Measurements from ENCODE around the gene LRRC8B. TPM values are rescaled to one million over a fixed set of nuclear protein-coding genes. Genes with fewer than 3 reads are reported as not detected.

Gene LRRC8B
- total and polyA plus RNA-seq, 9 of the 15 experiments (the other 6 are each of a cell fraction or from before 2014, with no cell fraction given) = 4.3 to 43.7 (median 14.4) TPM

- TF ChIP-seq FOXA3 (CRISPR knock-in tag; conservative IDR thresholded peaks at IDR 0.05 in 1 of 2, IDR thresholded peaks at IDR 0.05 in 1 of 2) = peak in 1 of 2 experiments; percentile 84; a peak in 1 of 4 replicates
- no peak for TF ChIP-seq ZNF699 (CRISPR knock-in tag; IDR thresholded peaks at IDR 0.05; ENCODE audit: insufficient replicate concordance)
- no peak for TF ChIP-seq ZNF197 (CRISPR knock-in tag; IDR thresholded peaks at IDR 0.05; ENCODE audit: low read depth)
- TF ChIP-seq ILK (tag; IDR thresholded peaks at IDR 0.05; ENCODE audit: borderline replicate concordance, low read depth) = no peak
- TF ChIP-seq BRF1 (IDR thresholded peaks at IDR 0.05; ENCODE audit: borderline replicate concordance, extremely low read depth, insufficient read length) = no peak
- TF ChIP-seq PHB (CRISPR knock-in tag; IDR thresholded peaks at IDR 0.05) = peak; percentile 36; the same call in 1 of the 2 replicates
- TF ChIP-seq, protein P1, sequence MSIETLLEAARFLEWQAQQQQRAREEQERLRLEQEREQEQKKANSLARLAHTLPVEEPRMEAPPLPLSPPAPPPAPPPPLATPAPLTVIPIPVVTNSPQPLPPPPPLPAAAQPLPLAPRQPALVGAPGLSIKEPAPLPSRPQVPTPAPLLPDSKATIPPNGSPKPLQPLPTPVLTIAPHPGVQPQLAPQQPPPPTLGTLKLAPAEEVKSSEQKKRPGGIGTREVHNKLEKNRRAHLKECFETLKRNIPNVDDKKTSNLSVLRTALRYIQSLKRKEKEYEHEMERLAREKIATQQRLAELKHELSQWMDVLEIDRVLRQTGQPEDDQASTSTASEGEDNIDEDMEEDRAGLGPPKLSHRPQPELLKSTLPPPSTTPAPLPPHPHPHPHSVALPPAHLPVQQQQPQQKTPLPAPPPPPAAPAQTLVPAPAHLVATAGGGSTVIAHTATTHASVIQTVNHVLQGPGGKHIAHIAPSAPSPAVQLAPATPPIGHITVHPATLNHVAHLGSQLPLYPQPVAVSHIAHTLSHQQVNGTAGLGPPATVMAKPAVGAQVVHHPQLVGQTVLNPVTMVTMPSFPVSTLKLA (conservative IDR thresholded peaks at IDR 0.05) = peak; percentile 74 to 87
- peak; percentile 82; the same call in 1 of the 2 replicates for TF ChIP-seq BRD4 (IDR thresholded peaks at IDR 0.05)
- peak in 1 of 2 experiments; percentile 94; a peak in 2 of 3 replicates for TF ChIP-seq CBX3 (IDR thresholded peaks at IDR 0.05; ENCODE audit: borderline replicate concordance in 1 of 2, low read length in 2 of 2)
- TF ChIP-seq ZC3H4 (CRISPR knock-in tag; IDR thresholded peaks at IDR 0.05; ENCODE audit: borderline replicate concordance) = peak; percentile 72; the same call in 1 of the 2 replicates
- no peak for TF ChIP-seq RBM34 (IDR thresholded peaks at IDR 0.05; ENCODE audit: borderline replicate concordance, insufficient read depth, low read length)
- 0 out of 2 replicates have a peak, but pooled peaks have one; percentile 62 for TF ChIP-seq ZNF57 (CRISPR knock-in tag; IDR thresholded peaks at IDR 0.05)
- TF ChIP-seq, protein P2, sequence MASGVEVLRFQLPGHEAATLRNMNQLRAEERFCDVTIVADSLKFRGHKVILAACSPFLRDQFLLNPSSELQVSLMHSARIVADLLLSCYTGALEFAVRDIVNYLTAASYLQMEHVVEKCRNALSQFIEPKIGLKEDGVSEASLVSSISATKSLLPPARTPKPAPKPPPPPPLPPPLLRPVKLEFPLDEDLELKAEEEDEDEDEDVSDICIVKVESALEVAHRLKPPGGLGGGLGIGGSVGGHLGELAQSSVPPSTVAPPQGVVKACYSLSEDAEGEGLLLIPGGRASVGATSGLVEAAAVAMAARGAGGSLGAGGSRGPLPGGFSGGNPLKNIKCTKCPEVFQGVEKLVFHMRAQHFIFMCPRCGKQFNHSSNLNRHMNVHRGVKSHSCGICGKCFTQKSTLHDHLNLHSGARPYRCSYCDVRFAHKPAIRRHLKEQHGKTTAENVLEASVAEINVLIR (CRISPR knock-in tag; IDR thresholded peaks at IDR 0.05) = peak; percentile 72; the same call in 1 of the 2 replicates
- 0 out of 2 replicates have a peak, but pooled peaks have one; percentile 33 for TF ChIP-seq SRSF3 (IDR thresholded peaks at IDR 0.05; ENCODE audit: insufficient read depth, low read length)
- peak; percentile 54 for TF ChIP-seq SMARCE1 (IDR thresholded peaks at IDR 0.05)
- TF ChIP-seq CBFA2T2 (conservative IDR thresholded peaks at IDR 0.05) = no peak
- TF ChIP-seq ZNF511 (CRISPR knock-in tag; IDR thresholded peaks at IDR 0.05) = peak; percentile 33
- TF ChIP-seq ZNF589 (CRISPR knock-in tag; IDR thresholded peaks at IDR 0.05; ENCODE audit: low read depth) = no peak; the same call in 1 of the 2 replicates
- TF ChIP-seq NR2C1 (IDR thresholded peaks at IDR 0.05) = no peak
- no peak for TF ChIP-seq NR2C1 (tag; IDR thresholded peaks at IDR 0.05)
- TF ChIP-seq ZNF347 (CRISPR knock-in tag; IDR thresholded peaks at IDR 0.05; ENCODE audit: low read depth) = no peak
- TF ChIP-seq THRAP3 (IDR thresholded peaks at IDR 0.05; ENCODE audit: borderline replicate concordance) = no peak
- TF ChIP-seq, protein P3, sequence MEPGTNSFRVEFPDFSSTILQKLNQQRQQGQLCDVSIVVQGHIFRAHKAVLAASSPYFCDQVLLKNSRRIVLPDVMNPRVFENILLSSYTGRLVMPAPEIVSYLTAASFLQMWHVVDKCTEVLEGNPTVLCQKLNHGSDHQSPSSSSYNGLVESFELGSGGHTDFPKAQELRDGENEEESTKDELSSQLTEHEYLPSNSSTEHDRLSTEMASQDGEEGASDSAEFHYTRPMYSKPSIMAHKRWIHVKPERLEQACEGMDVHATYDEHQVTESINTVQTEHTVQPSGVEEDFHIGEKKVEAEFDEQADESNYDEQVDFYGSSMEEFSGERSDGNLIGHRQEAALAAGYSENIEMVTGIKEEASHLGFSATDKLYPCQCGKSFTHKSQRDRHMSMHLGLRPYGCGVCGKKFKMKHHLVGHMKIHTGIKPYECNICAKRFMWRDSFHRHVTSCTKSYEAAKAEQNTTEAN (CRISPR knock-in tag; IDR thresholded peaks at IDR 0.05) = peak; percentile 82; the same call in 1 of the 2 replicates
These were observed at the start of gene LRRC8B (continued) for GRCh38 chr1:89524369-89525168.
